Measurements from ENCODE around the gene PPM1L.
A peak's percentile ranks its signal among the peaks of the same experiment; 100 is the strongest.

PPM1L gene

DNA sequence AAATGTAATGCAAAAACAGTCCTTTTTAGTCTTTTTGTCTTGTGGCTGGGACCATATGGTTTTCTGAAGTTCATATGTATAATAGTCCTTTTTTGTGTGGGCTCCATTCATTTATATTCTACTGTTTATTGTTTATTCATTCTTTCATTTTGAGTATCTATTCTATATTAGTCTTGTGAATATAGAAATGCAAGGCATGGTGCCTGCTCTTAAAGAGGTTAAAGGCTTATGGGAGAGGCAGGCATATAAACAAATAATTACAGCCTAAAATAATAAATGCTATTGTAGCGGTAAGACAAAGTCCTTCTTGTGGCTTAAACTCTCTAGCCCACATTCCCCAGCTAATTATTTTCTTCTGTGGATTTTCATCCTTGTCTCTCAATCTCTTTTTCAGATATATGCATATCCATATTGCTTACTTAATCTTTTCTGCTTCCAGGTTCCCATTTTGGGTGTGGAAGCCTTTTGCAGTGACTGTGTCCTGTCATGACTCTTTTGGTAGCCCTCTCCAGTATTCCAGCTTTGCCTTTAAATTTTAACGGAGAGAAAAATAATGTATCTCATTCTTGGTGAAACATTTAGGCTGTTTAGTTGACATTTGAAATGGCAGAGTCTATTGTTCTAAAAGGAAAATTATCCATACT is 101.6 kb downstream of the PPM1L start:
- no peak overlapping the region for H3K27ac ChIP-seq (ENCODE audit: low read length, poor library complexity, severe bottlenecking)
- H3K79me1 ChIP-seq (replicated peaks; ENCODE audit: low read length, poor library complexity, severe bottlenecking), result no peaks in the 10 kb centered on the region

DNA sequence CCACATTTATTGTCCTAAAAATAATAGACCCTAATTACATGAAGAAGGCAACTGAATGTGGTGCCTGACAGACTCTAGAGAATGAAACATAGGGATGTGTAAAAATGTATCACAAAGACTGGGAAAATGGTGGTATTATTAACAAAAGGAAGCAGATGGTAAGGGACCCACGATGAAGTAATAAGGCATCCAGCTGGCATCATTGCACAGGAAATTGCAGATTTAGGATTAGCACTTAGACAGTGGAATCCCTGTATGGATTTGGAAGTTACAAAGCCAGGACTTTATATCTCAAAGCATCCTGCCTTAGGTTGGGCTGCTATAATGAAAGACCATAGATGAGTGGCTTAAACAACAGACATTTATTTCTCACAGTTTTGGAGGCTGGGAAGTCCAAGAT is 104.3 kb downstream of the PPM1L start:
- no peaks in the 10 kb centered on the region for H3K36me3 ChIP-seq (ENCODE audit: control insufficient read depth in 1 of 2, insufficient read depth in 2 of 2, low read depth in 1 of 2, low read length in 2 of 2)
- DNase-seq, result no peak
- H3K9ac ChIP-seq (ENCODE audit: low read length), result no peak overlapping the region
- no peak overlapping the region for H2BK15ac ChIP-seq (ENCODE audit: low read depth, poor library complexity, severe bottlenecking)
- no peak overlapping the region for H2AFZ ChIP-seq (ENCODE audit: low read depth, low read length)
- H4K8ac ChIP-seq (ENCODE audit: low read length), result no peak overlapping the region
- no peak overlapping the region for H3K4me3 ChIP-seq (ENCODE audit: insufficient read depth in 1 of 2, low read depth in 1 of 2, low read length in 2 of 2)
- H3K9me3 ChIP-seq (ENCODE audit: control insufficient read depth, low read length), result no peaks in the 10 kb centered on the region
- H2AK5ac ChIP-seq (ENCODE audit: low read length, severe bottlenecking), result no peak overlapping the region
- H2BK12ac ChIP-seq (ENCODE audit: low read length in 2 of 2), result no peak overlapping the region
- no peak overlapping the region for H3K23ac ChIP-seq (ENCODE audit: low read length in 2 of 2)
- no peaks in the 10 kb centered on the region for H3K79me1 ChIP-seq (replicated peaks; ENCODE audit: low read length, poor library complexity, severe bottlenecking)
- H3K4me2 ChIP-seq (ENCODE audit: low read length, poor library complexity, severe bottlenecking), result no peak overlapping the region
- H2BK5ac ChIP-seq (ENCODE audit: low read depth, low read length, poor library complexity, severe bottlenecking), result no peak overlapping the region
- no peaks in the 10 kb centered on the region for H3K4me1 ChIP-seq (ENCODE audit: control insufficient read depth, insufficient read depth, low read depth, low read length)
- 88% methylated on average over 1 of the region's 1 CpG for WGBS
- H3K14ac ChIP-seq (ENCODE audit: low read length in 2 of 2), result no peak overlapping the region
- H2BK120ac ChIP-seq (ENCODE audit: low read depth, low read length), result no peak overlapping the region
- H4K91ac ChIP-seq (ENCODE audit: low read length), result no peak overlapping the region
- H3K4ac ChIP-seq (ENCODE audit: low read depth in 1 of 2, low read length in 2 of 2), result no peak overlapping the region
- H3K27ac ChIP-seq (ENCODE audit: low read length, poor library complexity, severe bottlenecking), result no peak overlapping the region
- no peaks in the 10 kb centered on the region for H3K27me3 ChIP-seq (ENCODE audit: control insufficient read depth in 1 of 2, insufficient read depth in 1 of 2, low read length in 2 of 2)
- H3K18ac ChIP-seq (ENCODE audit: low read depth in 1 of 2, low read length in 2 of 2), result no peak overlapping the region

More for the DNA sequence above, 101.6 kb downstream of the PPM1L start:
- no peak overlapping the region for H2BK120ac ChIP-seq (ENCODE audit: low read depth, low read length)
- no peak for DNase-seq
- H2BK15ac ChIP-seq (ENCODE audit: low read depth, poor library complexity, severe bottlenecking), result no peak overlapping the region
- 94% methylated on average over 2 of the region's 2 CpGs for WGBS
- no peak overlapping the region for H2AK5ac ChIP-seq (ENCODE audit: low read length, severe bottlenecking)
- no peaks in the 10 kb centered on the region for H3K9me3 ChIP-seq (ENCODE audit: control insufficient read depth, low read length)
- no peak overlapping the region for H3K4ac ChIP-seq (ENCODE audit: low read depth in 1 of 2, low read length in 2 of 2)
- H2BK5ac ChIP-seq (ENCODE audit: low read depth, low read length, poor library complexity, severe bottlenecking), result no peak overlapping the region
- H3K4me1 ChIP-seq (ENCODE audit: control insufficient read depth, insufficient read depth, low read depth, low read length), result no peaks in the 10 kb centered on the region
- no peak overlapping the region for H3K14ac ChIP-seq (ENCODE audit: low read length in 2 of 2)
- H3K36me3 ChIP-seq (ENCODE audit: control insufficient read depth in 1 of 2, insufficient read depth in 2 of 2, low read depth in 1 of 2, low read length in 2 of 2), result no peaks in the 10 kb centered on the region
- H3K4me3 ChIP-seq (ENCODE audit: insufficient read depth in 1 of 2, low read depth in 1 of 2, low read length in 2 of 2), result no peak overlapping the region
- no peak overlapping the region for H3K23ac ChIP-seq (ENCODE audit: low read length in 2 of 2)
- no peaks in the 10 kb centered on the region for H3K27me3 ChIP-seq (ENCODE audit: control insufficient read depth in 1 of 2, insufficient read depth in 1 of 2, low read length in 2 of 2)
- no peak overlapping the region for H3K18ac ChIP-seq (ENCODE audit: low read depth in 1 of 2, low read length in 2 of 2)
- no peak overlapping the region for H3K9ac ChIP-seq (ENCODE audit: low read length)
- no peak overlapping the region for H2AFZ ChIP-seq (ENCODE audit: low read depth, low read length)
- no peak overlapping the region for H4K91ac ChIP-seq (ENCODE audit: low read length)
- no peak overlapping the region for H2BK12ac ChIP-seq (ENCODE audit: low read length in 2 of 2)
- H3K4me2 ChIP-seq (ENCODE audit: low read length, poor library complexity, severe bottlenecking), result no peak overlapping the region
- H4K8ac ChIP-seq (ENCODE audit: low read length), result no peak overlapping the region

DNA sequence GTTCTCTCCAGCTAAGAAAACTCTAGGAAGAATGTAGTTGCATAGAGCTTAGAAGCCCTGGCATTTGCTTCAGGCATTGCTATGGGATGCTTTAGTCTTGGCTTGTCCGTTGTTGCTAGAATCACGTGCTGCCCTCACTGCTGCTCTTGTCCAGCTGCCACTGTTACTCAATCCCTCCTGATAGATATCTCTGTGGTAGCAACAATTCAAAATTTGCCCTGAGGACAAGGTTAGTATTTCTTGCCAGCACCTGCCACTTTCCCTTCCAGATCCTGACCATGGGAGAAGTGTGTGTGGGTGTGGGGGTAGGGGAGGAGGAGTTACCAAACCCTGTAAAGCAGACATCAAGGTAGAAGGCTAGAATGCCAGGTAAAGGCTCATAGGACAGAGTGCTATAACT is 113.8 kb downstream of the PPM1L start:
- WGBS, result 88% methylated on average over 2 of the region's 2 CpGs
- DNase-seq, result peak; percentile 1
- Histone ChIP-seq H3K14ac (ENCODE audit: low read length in 2 of 2) (no peak overlapping the region), H4K8ac (ENCODE audit: low read length) (no peak overlapping the region), H3K18ac (ENCODE audit: low read depth in 1 of 2, low read length in 2 of 2) (no peak overlapping the region), H3K27ac (ENCODE audit: low read length, poor library complexity, severe bottlenecking) (no peak overlapping the region), H3K4me1 (ENCODE audit: control insufficient read depth, insufficient read depth, low read depth, low read length) (no peaks in the 10 kb centered on the region), H3K9ac (ENCODE audit: low read length) (no peak overlapping the region), H2AK5ac (ENCODE audit: low read length, severe bottlenecking) (no peak overlapping the region), H3K23ac (ENCODE audit: low read length in 2 of 2) (no peak overlapping the region), H2BK12ac (ENCODE audit: low read length in 2 of 2) (no peak overlapping the region), H3K36me3 (ENCODE audit: control insufficient read depth in 1 of 2, insufficient read depth in 2 of 2, low read depth in 1 of 2, low read length in 2 of 2) (no peaks in the 10 kb centered on the region), H3K4me2 (ENCODE audit: low read length, poor library complexity, severe bottlenecking) (no peak overlapping the region), H2AFZ (ENCODE audit: low read depth, low read length) (no peak overlapping the region), H4K91ac (ENCODE audit: low read length) (no peak overlapping the region), H3K4ac (ENCODE audit: low read depth in 1 of 2, low read length in 2 of 2) (no peak overlapping the region), H3K27me3 (ENCODE audit: control insufficient read depth in 1 of 2, insufficient read depth in 1 of 2, low read length in 2 of 2) (no peaks in the 10 kb centered on the region), H2BK15ac (ENCODE audit: low read depth, poor library complexity, severe bottlenecking) (no peak overlapping the region), H3K4me3 (ENCODE audit: insufficient read depth in 1 of 2, low read depth in 1 of 2, low read length in 2 of 2) (no peak overlapping the region), H3K9me3 (ENCODE audit: control insufficient read depth, low read length) (no peaks in the 10 kb centered on the region), H2BK5ac (ENCODE audit: low read depth, low read length, poor library complexity, severe bottlenecking) (no peak overlapping the region), H3K79me1 (replicated peaks; ENCODE audit: low read length, poor library complexity, severe bottlenecking) (no peaks in the 10 kb centered on the region), H2BK120ac (ENCODE audit: low read depth, low read length) (no peak overlapping the region)

DNA sequence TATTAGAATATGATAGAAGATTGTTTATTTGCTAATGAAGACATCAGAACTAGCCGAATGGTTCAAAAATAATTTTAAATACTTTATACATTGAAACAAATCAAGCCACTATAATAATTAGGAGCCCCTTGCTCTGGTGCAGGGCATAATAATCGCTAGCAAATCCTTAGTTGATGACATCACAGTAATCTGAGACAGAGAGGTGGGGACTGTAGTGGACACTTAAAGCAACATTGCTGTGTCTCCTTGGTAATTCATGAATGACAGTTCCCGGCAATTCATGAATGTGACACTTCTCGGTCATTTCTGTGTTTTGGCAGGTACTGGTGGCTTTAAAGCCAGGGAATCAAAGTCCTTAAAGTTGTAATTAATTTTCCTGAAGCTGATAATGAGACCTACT is 114.3 kb downstream of the PPM1L start:
- H3K27ac ChIP-seq (ENCODE audit: low read length, poor library complexity, severe bottlenecking), result no peak overlapping the region
- no peaks in the 10 kb centered on the region for H3K79me1 ChIP-seq (replicated peaks; ENCODE audit: low read length, poor library complexity, severe bottlenecking)
- H3K23ac ChIP-seq (ENCODE audit: low read length in 2 of 2), result no peak overlapping the region
- no peak overlapping the region for H2AFZ ChIP-seq (ENCODE audit: low read depth, low read length)
- no peak overlapping the region for H3K4ac ChIP-seq (ENCODE audit: low read depth in 1 of 2, low read length in 2 of 2)
- H2BK120ac ChIP-seq (ENCODE audit: low read depth, low read length), result no peak overlapping the region
- H3K4me3 ChIP-seq (ENCODE audit: insufficient read depth in 1 of 2, low read depth in 1 of 2, low read length in 2 of 2), result no peak overlapping the region
- no peak overlapping the region for H3K18ac ChIP-seq (ENCODE audit: low read depth in 1 of 2, low read length in 2 of 2)
- H3K9ac ChIP-seq (ENCODE audit: low read length), result no peak overlapping the region
- H2BK15ac ChIP-seq (ENCODE audit: low read depth, poor library complexity, severe bottlenecking), result no peak overlapping the region
- H3K14ac ChIP-seq (ENCODE audit: low read length in 2 of 2), result no peak overlapping the region
- H3K36me3 ChIP-seq (ENCODE audit: control insufficient read depth in 1 of 2, insufficient read depth in 2 of 2, low read depth in 1 of 2, low read length in 2 of 2), result no peaks in the 10 kb centered on the region
- H4K91ac ChIP-seq (ENCODE audit: low read length), result no peak overlapping the region
- no peaks in the 10 kb centered on the region for H3K4me1 ChIP-seq (ENCODE audit: control insufficient read depth, insufficient read depth, low read depth, low read length)
- no peak overlapping the region for H3K4me2 ChIP-seq (ENCODE audit: low read length, poor library complexity, severe bottlenecking)
- no peak overlapping the region for H2AK5ac ChIP-seq (ENCODE audit: low read length, severe bottlenecking)
- no peaks in the 10 kb centered on the region for H3K27me3 ChIP-seq (ENCODE audit: control insufficient read depth in 1 of 2, insufficient read depth in 1 of 2, low read length in 2 of 2)
- no peak overlapping the region for H2BK5ac ChIP-seq (ENCODE audit: low read depth, low read length, poor library complexity, severe bottlenecking)
- WGBS, result 74% methylated on average over 3 of the region's 4 CpGs
- no peak overlapping the region for H4K8ac ChIP-seq (ENCODE audit: low read length)
- H3K9me3 ChIP-seq (ENCODE audit: control insufficient read depth, low read length), result no peaks in the 10 kb centered on the region
- no peak overlapping the region for H2BK12ac ChIP-seq (ENCODE audit: low read length in 2 of 2)
- DNase-seq, result no peak

Measured in mesenchymal stem cell (in vitro differentiated cells and primary cell).